ENCODE data around the gene STAMBPL1.

GRCh38 chr10:88901206-88901983, 21.4 kb downstream of the STAMBPL1 start:
- no peak for TF ChIP-seq REST (IDR thresholded peaks at IDR 0.05; ENCODE audit: borderline replicate concordance)
- TF ChIP-seq CTCF (IDR thresholded peaks at IDR 0.05; ENCODE audit: poor library complexity, severe bottlenecking), result no peak
- no peak for TF ChIP-seq EP300 (conservative IDR thresholded peaks at IDR 0.05; ENCODE audit: poor library complexity, severe bottlenecking)

All from neural cell (in vitro differentiated cells).